Stimulated activated CD4-positive, alpha-beta T cell treated with anti-CD3 and anti-CD28 coated beads, Interleukin-1b, Interleukin-23, amount 100 ng/mL, for 1 hour (primary cell): ENCODE data around the gene CKS2.

Source experiments
- DNase-seq, 2 donors: peaks; one replicate each; pipeline ENCODE4 v3.0.0-alpha.2; 2020; ENCODE audit warnings: low read depth in 2 of 2

Gene CKS2

GRCh38 chr9:89350988-89351557 is 40.1 kb downstream of the CKS2 start:
- DNase-seq = no peak

GRCh38 chr9:89351584-89352300 is 40.7 kb downstream of the CKS2 start:
- DNase-seq = no peak

GRCh38 chr9:89352451-89352850 is 41.5 kb downstream of the CKS2 start:
- no peak for DNase-seq

- DNase-seq = no peak
Observed at GRCh38 chr9:89352874-89353649, 42.1 kb downstream of the CKS2 start.

- DNase-seq = no peak
Observed at GRCh38 chr9:89353989-89354388, 43.0 kb downstream of the CKS2 start.

GRCh38 chr9:89354471-89354870 is 43.5 kb downstream of the CKS2 start:
- no peak for DNase-seq

GRCh38 chr9:89356782-89357181 is 45.8 kb downstream of the CKS2 start:
- no peak for DNase-seq

- DNase-seq = no peak
Observed at GRCh38 chr9:89357331-89358197, 46.6 kb downstream of the CKS2 start.

- no peak for DNase-seq
Observed at GRCh38 chr9:89358376-89358916, 47.5 kb downstream of the CKS2 start.

GRCh38 chr9:89358985-89359384 is 48.0 kb downstream of the CKS2 start:
- no peak for DNase-seq

GRCh38 chr9:89359751-89360261 is 48.8 kb downstream of the CKS2 start:
- no peak for DNase-seq

GRCh38 chr9:89360465-89360864 is 49.5 kb downstream of the CKS2 start:
- DNase-seq = no peak

GRCh38 chr9:89361031-89361430 is 50.0 kb downstream of the CKS2 start:
- DNase-seq = no peak

GRCh38 chr9:89361816-89362646 is 51.0 kb downstream of the CKS2 start:
- no peak for DNase-seq

- no peak for DNase-seq
Observed at GRCh38 chr9:89362647-89363310, 51.8 kb downstream of the CKS2 start.

- no peak for DNase-seq
Observed at GRCh38 chr9:89363311-89363670, 52.3 kb downstream of the CKS2 start.

- no peak for DNase-seq
Observed at GRCh38 chr9:89363921-89364665, 53.1 kb downstream of the CKS2 start.

GRCh38 chr9:89364666-89365531 is 53.9 kb downstream of the CKS2 start:
- DNase-seq = no peak
